ENCODE measurements around the gene SH3BP5L. TPM values are rescaled to one million over a fixed set of nuclear protein-coding genes. Genes with fewer than 3 reads are reported as not detected.

SH3BP5L gene
- total and polyA plus RNA-seq, 2 of the 13 experiments (the other 11 are each of a cell fraction or from before 2014, with no cell fraction given), result 10.3 to 14.9 TPM

DNA sequence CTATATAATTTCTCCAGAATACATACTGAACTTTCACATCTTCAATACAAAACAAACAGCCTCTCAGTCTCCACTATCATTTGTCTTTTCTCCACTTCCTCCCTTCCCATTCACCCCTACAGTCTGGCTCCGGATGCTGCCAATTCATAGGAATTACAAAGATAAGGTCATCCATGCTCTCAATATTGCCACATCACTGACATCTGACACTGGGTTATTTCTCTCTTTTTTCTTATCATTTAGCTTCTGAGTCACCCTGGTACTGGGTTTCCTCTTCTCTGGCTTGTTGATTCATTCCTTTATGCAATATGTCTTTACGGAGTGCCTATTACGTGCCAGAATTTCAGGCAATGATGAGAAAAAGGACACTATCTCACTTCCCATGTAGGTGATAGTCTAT, 3.1 kb upstream of the SH3BP5L start (continued):
- TF ChIP-seq, protein P1, sequence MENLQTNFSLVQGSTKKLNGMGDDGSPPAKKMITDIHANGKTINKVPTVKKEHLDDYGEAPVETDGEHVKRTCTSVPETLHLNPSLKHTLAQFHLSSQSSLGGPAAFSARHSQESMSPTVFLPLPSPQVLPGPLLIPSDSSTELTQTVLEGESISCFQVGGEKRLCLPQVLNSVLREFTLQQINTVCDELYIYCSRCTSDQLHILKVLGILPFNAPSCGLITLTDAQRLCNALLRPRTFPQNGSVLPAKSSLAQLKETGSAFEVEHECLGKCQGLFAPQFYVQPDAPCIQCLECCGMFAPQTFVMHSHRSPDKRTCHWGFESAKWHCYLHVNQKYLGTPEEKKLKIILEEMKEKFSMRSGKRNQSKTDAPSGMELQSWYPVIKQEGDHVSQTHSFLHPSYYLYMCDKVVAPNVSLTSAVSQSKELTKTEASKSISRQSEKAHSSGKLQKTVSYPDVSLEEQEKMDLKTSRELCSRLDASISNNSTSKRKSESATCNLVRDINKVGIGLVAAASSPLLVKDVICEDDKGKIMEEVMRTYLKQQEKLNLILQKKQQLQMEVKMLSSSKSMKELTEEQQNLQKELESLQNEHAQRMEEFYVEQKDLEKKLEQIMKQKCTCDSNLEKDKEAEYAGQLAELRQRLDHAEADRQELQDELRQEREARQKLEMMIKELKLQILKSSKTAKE (CRISPR knock-in tag; IDR thresholded peaks at IDR 0.05; ENCODE audit: borderline replicate concordance), result no peak
- TF ChIP-seq MIXL1 (CRISPR knock-in tag; IDR thresholded peaks at IDR 0.05) (peak; percentile 18; the same call in 1 of the 2 replicates), ZZZ3 (CRISPR knock-in tag; IDR thresholded peaks at IDR 0.05; ENCODE audit: borderline replicate concordance) (no peak), EZH2 (conservative IDR thresholded peaks at IDR 0.05; ENCODE audit: low read depth, low read length) (no peak), ZC3H4 (CRISPR knock-in tag; IDR thresholded peaks at IDR 0.05; ENCODE audit: borderline replicate concordance) (no peak), CC2D1A (CRISPR knock-in tag; IDR thresholded peaks at IDR 0.05) (no peak), NCOA2 (CRISPR knock-in tag; IDR thresholded peaks at IDR 0.05) (peak; percentile 62), KDM3A (CRISPR knock-in tag; IDR thresholded peaks at IDR 0.05; ENCODE audit: low read depth) (no peak), ZFP41 (CRISPR knock-in tag; IDR thresholded peaks at IDR 0.05; ENCODE audit: borderline replicate concordance) (no peak), THAP7 (CRISPR knock-in tag; IDR thresholded peaks at IDR 0.05) (no peak), HDAC1 (CRISPR knock-in tag; IDR thresholded peaks at IDR 0.05) (0 out of 2 replicates have a peak, but pooled peaks have one; percentile 38), TBX2 (CRISPR knock-in tag; IDR thresholded peaks at IDR 0.05; ENCODE audit: borderline replicate concordance) (no peak), ETV5 (CRISPR knock-in tag; IDR thresholded peaks at IDR 0.05; ENCODE audit: borderline replicate concordance) (peak; percentile 88), ZFP1 (CRISPR knock-in tag; IDR thresholded peaks at IDR 0.05) (0 out of 2 replicates have a peak, but pooled peaks have one; percentile 34), ZKSCAN8 (CRISPR knock-in tag; IDR thresholded peaks at IDR 0.05; ENCODE audit: borderline replicate concordance) (no peak), ZSCAN31 (CRISPR knock-in tag; IDR thresholded peaks at IDR 0.05; ENCODE audit: low read depth) (no peak), ZNF383 (CRISPR knock-in tag; IDR thresholded peaks at IDR 0.05; ENCODE audit: borderline replicate concordance) (no peak), HDAC2 (CRISPR knock-in tag; IDR thresholded peaks at IDR 0.05) (peak; percentile 34; the same call in 1 of the 2 replicates), CEBPG (CRISPR knock-in tag; IDR thresholded peaks at IDR 0.05) (peak; percentile 94), CEBPB (IDR thresholded peaks at IDR 0.05; ENCODE audit: borderline replicate concordance, low read depth, low read length) (peak; percentile 95), MTA1 (CRISPR knock-in tag; IDR thresholded peaks at IDR 0.05; ENCODE audit: borderline replicate concordance) (no peak), SOX6 (IDR thresholded peaks at IDR 0.05) (no peak), SOX6 (CRISPR knock-in tag; IDR thresholded peaks at IDR 0.05) (peak; percentile 68; the same call in 1 of the 2 replicates), TFDP1 (CRISPR knock-in tag; IDR thresholded peaks at IDR 0.05; ENCODE audit: borderline replicate concordance) (no peak), THYN1 (CRISPR knock-in tag; IDR thresholded peaks at IDR 0.05; ENCODE audit: borderline replicate concordance, low read depth) (no peak), SIX1 (CRISPR knock-in tag; IDR thresholded peaks at IDR 0.05; ENCODE audit: borderline replicate concordance) (peak; percentile 97)
